Activated naive CD4-positive, alpha-beta T cell treated with anti-CD3 and anti-CD28 coated beads for 36 hours (primary cell): Measurements from ENCODE around the gene CES4A. TPM values are rescaled to one million over a fixed set of nuclear protein-coding genes. Genes with fewer than 3 reads are reported as not detected.
"Not testable (repeated sequence)": the region's sequence is repeated elsewhere in the genome, so short reads cannot be mapped to it uniquely, and the experiment has no call there.

Experiments
- CTCF ChIA-PET: fragments of 350-600 bp; sonication (Branson Sonifier 250); formaldehyde crosslinking; loops from one replicate; lab custom pipeline; 2021; ENCODE audit warnings: antibody characterized with exemption; lab: Charles Lee
- DNase-seq: peaks from one replicate; pipeline ENCODE4 v3.0.0-alpha.2; 2020
- H3K27ac Mint-ChIP-seq: one replicate; pipeline ENCODE4 v1.8.0; 2021; ENCODE audit warnings: mild to moderate bottlenecking, mixed read lengths
- H3K27me3 Mint-ChIP-seq: one replicate; pipeline ENCODE4 v1.8.0; 2021; ENCODE audit warnings: low read depth, mixed read lengths
- H3K36me3 Mint-ChIP-seq: one replicate; pipeline ENCODE4 v1.8.0; 2021; ENCODE audit warnings: low read depth, mixed read lengths
- H3K4me1 Mint-ChIP-seq: one replicate; pipeline ENCODE4 v1.8.0; 2021; ENCODE audit warnings: low read depth, mixed read lengths
- H3K4me3 Mint-ChIP-seq: one replicate; pipeline ENCODE4 v1.8.0; 2021; ENCODE audit warnings: mild to moderate bottlenecking, moderate library complexity, mixed read lengths
- H3K9me3 Mint-ChIP-seq: one replicate; pipeline ENCODE4 v1.8.0; 2021; ENCODE audit warnings: mixed read lengths
- intact Hi-C: fragments of 100-400 bp; cut with micrococcal nuclease; formaldehyde crosslinking; loops from one replicate; pipeline ENCODE4 v1.15.1; 2023
- total RNA-seq, 2 experiments: library from RNA; stranded (reverse); gene quantifications; one replicate each; pipeline ENCODE4 v1.2.3, GENCODE V29; 2021

CES4A gene
- 1 to 10 TPM; 4.9 to 5.1 TPM for total RNA-seq

DNA sequence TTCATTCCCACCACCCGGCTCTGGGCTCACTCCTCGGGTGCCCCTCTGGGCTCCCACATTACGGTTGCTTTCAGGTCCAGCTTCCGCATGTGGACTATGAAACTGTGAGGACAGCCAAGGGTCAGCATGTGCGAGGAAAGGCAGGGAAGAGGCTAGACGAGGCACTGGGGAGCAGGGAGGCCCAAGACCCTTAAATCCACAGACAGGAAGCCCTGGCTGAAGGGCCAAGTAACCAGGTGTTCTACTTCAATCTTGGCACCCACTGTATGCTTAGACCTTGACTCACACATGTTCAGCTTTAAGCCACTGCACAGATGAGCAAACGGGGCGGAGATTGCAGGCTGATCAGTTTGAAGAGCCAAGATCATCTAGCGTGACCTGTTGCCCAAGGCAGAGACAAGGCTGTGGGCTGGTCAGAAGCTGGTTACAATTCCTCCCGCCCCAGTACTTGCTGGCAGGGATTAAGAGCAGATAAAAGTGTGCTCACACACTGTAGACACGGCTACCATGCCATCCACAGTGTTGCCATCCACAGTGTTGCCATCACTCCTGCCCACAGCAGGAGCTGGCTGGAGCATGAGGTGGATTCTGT lies at the start of gene CES4A:
Gene CES4A (plus strand): TSS at position 393 of the 592 bp plus-strand sequence. CDS start 184 bp downstream, at position 577.
- Mint-ChIP-seq H3K4me3 (no peak within 1 kb of the TSS), H3K27ac (peak within 1 kb of the TSS; percentile 21), H3K27me3 (no peaks in the 10 kb centered on the region), H3K4me1 (peaks cover 22% of the 10 kb centered on the region), H3K36me3 (no peaks in the 10 kb centered on the region), H3K9me3 (no peaks in the 10 kb centered on the region)
- CTCF ChIA-PET, result interaction anchor here (1.0 to 1.6 kb wide), 3 partner anchors 10 to 169 kb away, joined by 3 read pairs; no protein-coding TSS in a partner anchor
- no peak for DNase-seq
- intact Hi-C loops, result no loop called here

DNA sequence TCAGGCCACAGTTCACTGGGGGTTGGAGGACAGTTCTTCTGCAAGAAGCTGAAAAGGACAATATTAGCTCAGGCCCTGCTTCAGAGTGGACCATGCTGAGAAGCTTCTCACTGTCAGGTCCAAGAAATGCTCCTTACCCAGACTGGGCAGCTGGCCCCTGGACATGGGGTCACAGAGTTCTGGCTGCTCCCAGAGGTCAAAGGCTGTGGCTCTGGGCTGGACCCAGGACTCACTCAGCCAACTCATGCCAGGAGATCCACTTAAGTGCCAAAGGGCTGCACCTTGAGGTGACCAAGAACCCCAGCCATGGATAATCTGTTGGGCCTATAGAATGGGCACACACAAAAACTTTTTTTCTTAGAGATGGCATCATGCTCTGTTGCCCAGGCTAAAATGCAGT lies 49.0 kb upstream of the CES4A start:
- Mint-ChIP-seq H3K27ac (no peak overlapping the region), H3K4me1 (peaks cover 27% of the 10 kb centered on the region), H3K4me3 (no peak overlapping the region), H3K27me3 (no peaks in the 10 kb centered on the region), H3K36me3 (peaks cover 15% of the 10 kb centered on the region), H3K9me3 (no peaks in the 10 kb centered on the region)
- intact Hi-C loops, result no loop called here
- CTCF ChIA-PET, result no interaction called here
- DNase-seq, result no peak

DNA sequence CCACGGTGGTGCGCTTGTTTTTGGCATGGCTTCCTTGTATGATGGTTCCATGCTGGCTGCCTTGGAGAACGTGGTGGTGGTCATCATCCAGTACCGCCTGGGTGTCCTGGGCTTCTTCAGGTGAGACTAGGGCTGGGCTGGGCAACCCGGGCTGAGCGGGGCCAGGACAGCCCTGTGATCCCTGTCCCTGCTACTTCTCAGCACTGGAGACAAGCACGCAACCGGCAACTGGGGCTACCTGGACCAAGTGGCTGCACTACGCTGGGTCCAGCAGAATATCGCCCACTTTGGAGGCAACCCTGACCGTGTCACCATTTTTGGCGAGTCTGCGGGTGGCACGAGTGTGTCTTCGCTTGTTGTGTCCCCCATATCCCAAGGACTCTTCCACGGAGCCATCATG lies 48.2 kb upstream of the CES4A start:
- H3K36me3 Mint-ChIP-seq, result peaks cover 13% of the 10 kb centered on the region
- CTCF ChIA-PET, result no interaction called here
- no peaks in the 10 kb centered on the region for H3K27me3 Mint-ChIP-seq
- peaks cover 26% of the 10 kb centered on the region for H3K4me1 Mint-ChIP-seq
- no peak for DNase-seq
- H3K9me3 Mint-ChIP-seq, result no peaks in the 10 kb centered on the region
- no peak overlapping the region for H3K27ac Mint-ChIP-seq
- H3K4me3 Mint-ChIP-seq, result no peak overlapping the region
- intact Hi-C loops, result no loop called here

DNA sequence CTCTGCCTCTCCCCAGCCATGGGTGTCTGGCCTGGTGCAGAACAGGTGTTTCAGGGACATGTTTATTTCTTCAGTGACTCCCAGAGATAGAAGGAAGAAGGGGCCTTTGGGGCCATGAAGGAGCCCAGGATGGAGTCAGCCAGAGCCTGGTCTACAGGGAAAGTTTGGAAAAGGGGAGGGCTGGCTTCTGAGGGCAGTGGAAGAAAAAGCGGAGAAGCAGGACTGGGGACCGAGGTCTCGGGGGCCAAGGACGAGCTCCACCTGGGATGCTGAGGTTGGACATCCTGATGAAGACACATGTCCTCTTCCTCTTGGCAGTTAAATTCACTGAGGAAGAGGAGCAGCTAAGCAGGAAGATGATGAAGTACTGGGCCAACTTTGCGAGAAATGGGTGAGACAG lies 45.4 kb upstream of the CES4A start:
- DNase-seq, result no peak
- H3K36me3 Mint-ChIP-seq, result peaks cover 11% of the 10 kb centered on the region
- no peak overlapping the region for H3K4me3 Mint-ChIP-seq
- peaks cover 5% of the 10 kb centered on the region for H3K4me1 Mint-ChIP-seq
- H3K9me3 Mint-ChIP-seq, result no peaks in the 10 kb centered on the region
- CTCF ChIA-PET, result no interaction called here
- no peak overlapping the region for H3K27ac Mint-ChIP-seq
- H3K27me3 Mint-ChIP-seq, result no peaks in the 10 kb centered on the region
- intact Hi-C loops, result no loop called here

DNA sequence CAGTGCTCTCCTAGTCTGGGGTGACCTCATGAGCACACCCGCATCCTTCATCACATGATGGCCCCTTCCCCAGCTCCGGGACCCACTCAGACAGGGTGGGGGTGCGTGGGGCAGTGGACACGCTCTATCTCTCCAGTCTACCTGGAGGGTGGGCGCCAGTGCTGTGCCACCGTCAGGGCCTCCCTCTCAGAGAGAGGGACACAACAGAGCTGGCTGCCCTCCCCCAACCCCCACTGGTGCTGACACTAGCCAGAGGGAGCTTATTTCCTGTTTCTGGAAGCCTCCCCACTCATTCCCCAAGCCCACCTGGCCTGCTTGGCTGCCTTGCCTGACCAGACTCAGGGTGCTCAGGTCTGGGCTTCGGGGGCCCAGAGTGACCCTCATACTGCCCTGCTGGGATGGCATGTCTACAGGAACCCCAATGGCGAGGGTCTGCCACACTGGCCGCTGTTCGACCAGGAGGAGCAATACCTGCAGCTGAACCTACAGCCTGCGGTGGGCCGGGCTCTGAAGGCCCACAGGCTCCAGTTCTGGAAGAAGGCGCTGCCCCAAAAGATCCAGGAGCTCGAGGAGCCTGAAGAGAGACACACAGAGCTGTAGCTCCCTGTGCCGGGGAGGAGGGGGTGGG lies 44.8 kb upstream of the CES4A start:
- no peaks in the 10 kb centered on the region for H3K9me3 Mint-ChIP-seq
- peaks cover 11% of the 10 kb centered on the region for H3K36me3 Mint-ChIP-seq
- peaks cover 10% of the 10 kb centered on the region for H3K4me1 Mint-ChIP-seq
- peaks cover 5% of the 10 kb centered on the region for H3K27me3 Mint-ChIP-seq
- no peak for DNase-seq
- H3K27ac Mint-ChIP-seq, result no peak overlapping the region
- no peak overlapping the region for H3K4me3 Mint-ChIP-seq
- CTCF ChIA-PET, result interaction anchor here (1.0 kb wide), 1 partner anchor 87 kb away, joined by 4 read pairs; no protein-coding TSS in a partner anchor
- intact Hi-C loops, result no loop called here

DNA sequence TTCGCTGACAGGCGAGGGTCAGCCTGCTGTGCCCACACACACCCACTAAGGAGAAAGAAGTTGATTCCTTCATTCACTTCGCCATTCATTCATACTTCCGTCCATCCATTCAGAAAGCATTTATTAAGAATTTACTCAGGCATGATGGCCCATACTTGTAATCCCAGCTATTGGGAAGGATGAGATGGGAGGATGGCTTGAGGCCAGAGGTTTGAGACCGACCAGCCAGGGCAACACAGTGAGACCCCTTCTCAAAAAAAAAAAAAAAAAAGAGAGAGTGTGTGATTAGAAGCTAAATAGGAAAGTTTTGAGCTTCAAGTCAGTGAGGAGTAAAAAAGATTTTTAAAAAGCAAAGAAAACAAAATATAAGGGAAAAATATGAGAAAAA lies 44.3 kb upstream of the CES4A start:
- CTCF ChIA-PET, result interaction anchor here (0.6 to 1.0 kb wide), 2 partner anchors 87 to 242 kb away, joined by 3 to 4 read pairs; no protein-coding TSS in a partner anchor
- Mint-ChIP-seq H3K4me1 (peaks cover 12% of the 10 kb centered on the region), H3K4me3 (no peak overlapping the region), H3K27me3 (peaks cover 9% of the 10 kb centered on the region), H3K27ac (no peak overlapping the region), H3K36me3 (peaks cover 11% of the 10 kb centered on the region), H3K9me3 (no peaks in the 10 kb centered on the region)
- intact Hi-C loops, result no loop called here
- no peak for DNase-seq

DNA sequence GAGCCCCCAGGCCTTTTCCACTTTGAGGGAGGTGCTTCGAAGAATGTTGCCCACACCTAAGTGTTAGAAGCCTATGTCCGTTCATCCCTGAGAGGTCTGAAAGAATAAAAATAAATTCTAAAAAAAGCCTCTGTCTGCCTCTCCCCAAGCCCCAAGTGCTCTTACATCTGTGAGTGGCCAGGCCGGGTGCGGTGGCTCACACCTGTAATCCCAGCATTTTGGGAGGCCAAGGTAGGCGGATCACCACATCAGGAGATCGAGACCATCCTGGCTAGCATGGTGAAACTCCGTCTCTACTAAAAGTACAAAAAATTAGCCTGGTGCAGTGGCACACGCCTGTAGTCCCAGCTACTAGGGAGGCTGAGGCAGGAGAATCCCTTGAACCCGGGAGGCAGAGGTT lies 43.4 kb upstream of the CES4A start:
- peaks cover 12% of the 10 kb centered on the region for H3K4me1 Mint-ChIP-seq
- CTCF ChIA-PET, result interaction anchor here (1.3 kb wide), 2 partner anchors 8 to 15 kb away, joined by 3 to 4 read pairs; no protein-coding TSS in a partner anchor
- H3K36me3 Mint-ChIP-seq, H3K4me3 Mint-ChIP-seq, H3K9me3 Mint-ChIP-seq, intact Hi-C loops, DNase-seq, H3K27ac Mint-ChIP-seq: not testable (repeated sequence)
- H3K27me3 Mint-ChIP-seq, result peaks cover 18% of the 10 kb centered on the region

DNA sequence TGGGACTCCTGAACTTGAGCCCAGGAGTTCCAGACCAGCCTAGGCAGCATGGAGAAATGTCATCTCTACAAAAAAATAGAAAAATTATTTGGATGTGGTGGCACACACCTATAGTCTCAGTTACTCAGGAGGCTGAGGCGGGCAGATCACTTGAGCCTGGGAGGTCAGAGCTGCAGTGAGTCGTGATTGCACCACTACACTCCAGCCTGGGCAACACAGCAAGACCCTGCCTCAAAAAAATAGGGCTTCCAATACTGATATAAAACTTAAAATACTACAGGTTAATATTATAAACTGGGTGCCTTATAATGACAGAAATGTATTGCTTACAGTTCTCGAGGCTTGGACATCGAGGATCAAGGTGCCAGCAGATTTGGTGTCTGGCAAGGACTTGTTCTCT lies 42.5 kb upstream of the CES4A start:
- CTCF ChIA-PET, result interaction anchor here (0.7 to 1.3 kb wide), 4 partner anchors 9 to 29 kb away, joined by 3 to 4 read pairs (median 4); no protein-coding TSS in a partner anchor
- Mint-ChIP-seq H3K4me1 (peaks cover 17% of the 10 kb centered on the region), H3K27ac (no peak overlapping the region), H3K4me3 (no peak overlapping the region), H3K27me3 (peaks cover 23% of the 10 kb centered on the region), H3K9me3 (no peaks in the 10 kb centered on the region), H3K36me3 (peaks cover 9% of the 10 kb centered on the region)
- intact Hi-C loops, result loop anchor here (2.0 kb wide), 1 partner anchor 51 kb away; no protein-coding TSS in a partner anchor
- DNase-seq, result no peak

DNA sequence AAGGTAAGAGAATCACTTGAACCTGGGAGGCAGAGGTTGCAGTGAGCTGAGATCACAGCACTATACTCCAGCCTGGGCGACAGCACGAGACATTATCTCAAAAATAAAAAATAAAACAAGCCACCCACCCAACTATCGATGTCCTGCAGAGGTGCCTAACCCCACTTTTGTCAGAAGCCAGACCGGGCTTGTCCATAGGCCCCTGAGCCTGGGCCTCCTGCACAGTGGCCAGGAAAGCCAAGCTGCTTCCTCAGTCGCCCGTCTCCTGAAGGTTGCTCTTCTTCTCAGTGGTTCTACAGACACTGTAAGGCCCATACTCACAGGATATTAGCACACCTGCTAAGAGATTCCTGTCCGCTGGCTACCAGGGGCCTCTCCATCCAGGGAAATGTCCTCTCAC lies 41.8 kb upstream of the CES4A start:
- H3K36me3 Mint-ChIP-seq, result peaks cover 5% of the 10 kb centered on the region
- H3K4me3 Mint-ChIP-seq, result no peak overlapping the region
- intact Hi-C loops, result loop anchor here (2.0 kb wide), 1 partner anchor 52 kb away; no protein-coding TSS in a partner anchor
- CTCF ChIA-PET, result interaction anchor here (0.7 to 1.3 kb wide), 4 partner anchors 11 to 29 kb away, joined by 3 to 4 read pairs (median 4); no protein-coding TSS in a partner anchor
- DNase-seq, result no peak
- H3K27ac Mint-ChIP-seq, result no peak overlapping the region
- no peaks in the 10 kb centered on the region for H3K9me3 Mint-ChIP-seq
- peaks cover 28% of the 10 kb centered on the region for H3K27me3 Mint-ChIP-seq
- peaks cover 17% of the 10 kb centered on the region for H3K4me1 Mint-ChIP-seq

DNA sequence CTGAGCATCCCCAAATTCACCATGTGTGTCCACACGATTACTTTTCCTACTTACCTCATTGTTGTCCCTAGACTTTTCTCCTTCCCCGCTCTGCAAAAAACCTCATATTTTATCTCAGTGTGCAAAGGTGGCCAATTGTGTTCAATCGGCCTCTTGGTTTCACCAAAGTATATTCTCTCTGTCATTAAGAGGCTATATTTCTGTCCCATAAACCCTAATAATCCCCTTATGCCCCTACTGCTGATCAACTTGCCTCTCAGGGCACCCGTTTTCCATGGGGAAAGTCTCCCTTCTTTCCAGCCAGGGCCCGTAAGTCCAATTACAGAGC lies 41.5 kb upstream of the CES4A start:
- peaks cover 17% of the 10 kb centered on the region for H3K4me1 Mint-ChIP-seq
- no peak overlapping the region for H3K4me3 Mint-ChIP-seq
- H3K36me3 Mint-ChIP-seq, result peaks cover 3% of the 10 kb centered on the region
- no peak overlapping the region for H3K27ac Mint-ChIP-seq
- CTCF ChIA-PET, result interaction anchor here (0.9 to 1.3 kb wide), 2 partner anchors 11 to 26 kb away, joined by 3 to 4 read pairs; no protein-coding TSS in a partner anchor
- H3K9me3 Mint-ChIP-seq, result no peaks in the 10 kb centered on the region
- intact Hi-C loops, result loop anchor here (1.0 to 2.0 kb wide), 8 partner anchors 13 to 297 kb away; partner anchors contain the start of genes CIAO2B and MATCAP1
- no peak for DNase-seq
- H3K27me3 Mint-ChIP-seq, result peaks cover 32% of the 10 kb centered on the region

DNA sequence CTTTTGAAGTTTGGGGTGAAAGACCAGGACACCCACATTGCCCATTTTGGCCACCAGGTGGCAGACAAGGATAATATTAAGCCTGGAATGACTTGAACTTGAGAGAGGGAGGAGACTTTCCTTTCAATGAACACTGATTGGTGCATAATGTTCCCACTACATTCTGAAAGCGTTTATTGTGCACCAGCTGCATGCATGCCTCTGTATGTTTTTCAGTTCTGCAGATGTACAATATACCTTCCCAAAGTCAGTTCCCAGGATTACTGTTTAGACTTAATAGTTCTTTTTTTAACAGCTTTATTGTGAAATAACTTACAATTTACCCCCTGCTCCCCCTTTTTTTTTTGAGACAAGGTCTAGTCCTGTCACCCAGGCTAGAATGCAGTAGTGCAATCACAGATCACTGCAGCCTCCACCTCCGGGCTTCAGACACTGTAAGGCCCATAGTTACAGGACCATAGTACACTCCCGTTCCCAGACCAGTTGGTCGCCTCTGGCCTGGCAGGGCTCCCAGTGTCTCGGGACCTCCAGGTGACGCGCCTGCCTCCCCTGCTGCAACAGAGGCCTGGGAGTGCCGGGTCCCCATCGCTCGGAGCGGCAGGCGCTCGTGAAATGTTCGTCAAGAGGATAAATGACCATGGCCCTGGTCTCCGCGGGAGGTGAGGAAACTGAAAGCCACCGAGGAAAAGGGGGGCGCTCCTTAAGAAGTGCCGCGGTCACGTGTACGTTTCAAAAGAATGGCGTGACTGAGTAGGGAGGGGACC lies 40.9 kb upstream of the CES4A start:
- DNase-seq, result peak; percentile 95
- intact Hi-C loops, result loop anchor here (1.0 to 2.0 kb wide), 8 partner anchors 13 to 297 kb away; partner anchors contain the start of genes CIAO2B and MATCAP1
- H3K36me3 Mint-ChIP-seq, result peaks cover 2% of the 10 kb centered on the region
- CTCF ChIA-PET, result interaction anchor here (0.6 to 1.3 kb wide), 6 partner anchors 10 to 238 kb away, joined by 3 to 5 read pairs (median 3); no protein-coding TSS in a partner anchor
- no peak overlapping the region for H3K27ac Mint-ChIP-seq
- peak overlapping the region; percentile 81 for H3K4me3 Mint-ChIP-seq
- H3K27me3 Mint-ChIP-seq, result peaks cover 34% of the 10 kb centered on the region
- peaks cover 17% of the 10 kb centered on the region for H3K4me1 Mint-ChIP-seq
- H3K9me3 Mint-ChIP-seq, result no peaks in the 10 kb centered on the region
